SU-DHL-6 (cell line): ENCODE results near the gene HOXD4.

Experiments
- H2AFZ ChIP-seq: fragments of 200-600 bp; sonication (generic); 2 replicates; pipeline ENCODE4 v1.6.1; 2014; ENCODE audit warnings: low read depth, mild to moderate bottlenecking, moderate library complexity, mixed read lengths, antibody characterized with exemption, low read length; ENCODE audit not compliant: severe bottlenecking
- H3F3A ChIP-seq: fragments of 200-600 bp; shearing (Covaris generic); 2 replicates; pipeline ENCODE4 v1.6.0; 2016; ENCODE audit warnings: antibody characterized with exemption, mild to moderate bottlenecking; ENCODE audit not compliant: insufficient read depth
- H3K27ac ChIP-seq: fragments of 200-600 bp; sonication (generic); 2 replicates; pipeline ENCODE4 v1.5.1; 2016; ENCODE audit warnings: low read depth, mild to moderate bottlenecking, low read length, moderate library complexity, mixed read lengths
- H3K27me3 ChIP-seq: fragments of 200-600 bp; sonication (generic), shearing (Covaris generic); 2 replicates; pipeline ENCODE4 v1.6.0; 2014; ENCODE audit warnings: mild to moderate bottlenecking, low read length
- H3K36me3 ChIP-seq: fragments of 200-600 bp; sonication (generic); 2 replicates; pipeline ENCODE4 v1.6.1; 2014; ENCODE audit warnings: mild to moderate bottlenecking, low read length, mixed read lengths
- H3K4me2 ChIP-seq: fragments of 300-600, 200-600 bp; shearing (Covaris generic), sonication (generic); 2 replicates; pipeline ENCODE4 v1.6.0; 2014; ENCODE audit warnings: low read length, low read depth, mild to moderate bottlenecking; ENCODE audit not compliant: poor library complexity, severe bottlenecking
- H3K4me3 ChIP-seq: fragments of 200-600 bp; sonication (generic); 2 replicates; pipeline ENCODE4 v1.5.1; 2014; ENCODE audit warnings: antibody characterized with exemption, low read length, mild to moderate bottlenecking, mixed read lengths; ENCODE audit not compliant: insufficient read depth, poor library complexity, severe bottlenecking
- H3K79me2 ChIP-seq: fragments of 200-600 bp; sonication (generic); 2 replicates; pipeline ENCODE4 v1.6.1; 2014; ENCODE audit warnings: mild to moderate bottlenecking, low read length, moderate library complexity; ENCODE audit not compliant: insufficient read depth
- H3K9ac ChIP-seq: fragments of 200-600 bp; sonication (generic); 2 replicates; pipeline ENCODE4 v1.7.0; 2014; ENCODE audit warnings: mild to moderate bottlenecking, low read length
- H3K9me2 ChIP-seq: fragments of 200-600 bp; sonication (generic); replicated peaks from 2 replicates; pipeline ENCODE4 v1.6.1; 2014; ENCODE audit warnings: low read length; ENCODE audit not compliant: insufficient read depth
- H3K9me3 ChIP-seq: fragments of 200-600 bp; sonication (generic); 2 replicates; pipeline ENCODE4 v1.6.1; 2014; ENCODE audit warnings: low read length, mixed read lengths; ENCODE audit not compliant: insufficient read depth
- H4K20me1 ChIP-seq: fragments of 200-600 bp; sonication (generic); 2 replicates; pipeline ENCODE4 v1.6.1; 2014; ENCODE audit warnings: low read depth, mild to moderate bottlenecking, antibody characterized with exemption, low read length, moderate library complexity, mixed read lengths
- CTCF ChIP-seq: fragments of 200-600 bp; sonication (generic); IDR thresholded peaks from one replicate; pipeline ENCODE4 v1.5.1; 2017; ENCODE audit warnings: antibody characterized with exemption, mild to moderate bottlenecking, low read length, moderate library complexity; ENCODE audit not compliant: insufficient read depth, poor library complexity, severe bottlenecking
- EZH2phosphoT487 ChIP-seq: fragments of 200-600 bp; sonication (generic), shearing (Covaris generic); conservative IDR thresholded peaks from 2 replicates; pipeline ENCODE4 v1.6.1; 2018; ENCODE audit warnings: mild to moderate bottlenecking, antibody characterized with exemption, low read length, moderate library complexity, mixed read lengths

HOXD4 gene

GRCh38 chr2:176170602-176171305 is 19.4 kb downstream of the HOXD4 start:
- Histone ChIP-seq H3F3A (no peaks in the 10 kb centered on the region), H4K20me1 (no peaks in the 10 kb centered on the region), H3K9ac (no peak overlapping the region), H3K27me3 (no peaks in the 10 kb centered on the region), H2AFZ (no peak overlapping the region), H3K36me3 (no peaks in the 10 kb centered on the region), H3K9me3 (no peaks in the 10 kb centered on the region), H3K27ac (no peak overlapping the region), H3K79me2 (no peaks in the 10 kb centered on the region), H3K4me2 (no peak overlapping the region), H3K9me2 (no peaks in the 10 kb centered on the region), H3K4me3 (no peak overlapping the region)
- TF ChIP-seq EZH2phosphoT487 = no peak
- no peak for TF ChIP-seq CTCF

GRCh38 chr2:176171351-176172006 is 20.1 kb downstream of the HOXD4 start:
- H4K20me1 ChIP-seq = no peaks in the 10 kb centered on the region
- no peak overlapping the region for H3K27ac ChIP-seq
- H3K9me2 ChIP-seq = no peaks in the 10 kb centered on the region
- TF ChIP-seq CTCF (no peak), EZH2phosphoT487 (no peak)
- no peak overlapping the region for H2AFZ ChIP-seq
- no peaks in the 10 kb centered on the region for H3K9me3 ChIP-seq
- no peak overlapping the region for H3K4me2 ChIP-seq
- H3K36me3 ChIP-seq = no peaks in the 10 kb centered on the region
- H3K27me3 ChIP-seq = no peaks in the 10 kb centered on the region
- no peaks in the 10 kb centered on the region for H3F3A ChIP-seq
- H3K4me3 ChIP-seq = no peak overlapping the region
- no peak overlapping the region for H3K9ac ChIP-seq
- no peaks in the 10 kb centered on the region for H3K79me2 ChIP-seq

GRCh38 chr2:176172007-176172894 is 20.9 kb downstream of the HOXD4 start:
- no peaks in the 10 kb centered on the region for H3K79me2 ChIP-seq
- no peak overlapping the region for H3K9ac ChIP-seq
- H4K20me1 ChIP-seq = no peaks in the 10 kb centered on the region
- H3K27me3 ChIP-seq = no peaks in the 10 kb centered on the region
- no peak overlapping the region for H3K27ac ChIP-seq
- H3K9me3 ChIP-seq = no peaks in the 10 kb centered on the region
- no peak overlapping the region for H3K4me2 ChIP-seq
- no peak overlapping the region for H3K4me3 ChIP-seq
- no peaks in the 10 kb centered on the region for H3K36me3 ChIP-seq
- H3F3A ChIP-seq = no peaks in the 10 kb centered on the region
- no peak overlapping the region for H2AFZ ChIP-seq
- TF ChIP-seq CTCF (no peak), EZH2phosphoT487 (no peak)
- no peaks in the 10 kb centered on the region for H3K9me2 ChIP-seq
